HG03280 (cell line): ENCODE data around the gene CDH12.
"Not testable (repeated sequence)": the region's sequence is repeated elsewhere in the genome, so short reads cannot be mapped to it uniquely, and the experiment has no call there.

Source experiments
- ATAC-seq: cut with Tn5 transposase; IDR thresholded peaks from one replicate; pipeline ENCODE4 v1.9.1; 2021; ENCODE audit warnings: mild to moderate bottlenecking, moderate library complexity; ENCODE audit not compliant: unreplicated experiment

CDH12 gene

DNA sequence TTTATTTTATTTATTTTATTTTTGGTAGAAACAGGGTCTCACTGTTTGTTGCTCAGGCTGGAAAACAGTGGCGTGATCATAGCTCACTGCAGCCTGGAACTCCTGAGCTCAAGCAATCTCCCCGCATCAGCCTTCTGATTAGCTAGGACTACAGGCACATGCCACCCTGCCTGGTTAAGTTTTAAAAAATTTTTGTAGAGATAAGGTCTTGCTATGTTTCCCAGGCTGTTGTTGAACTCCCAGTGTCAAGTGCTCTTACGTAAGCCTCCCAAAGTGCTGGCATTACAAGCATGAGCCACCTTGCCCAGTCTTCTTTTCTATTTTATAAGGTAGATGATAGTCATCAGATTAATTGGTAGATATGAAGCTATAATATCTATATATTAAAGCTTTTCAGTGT, 382.7 kb downstream of the CDH12 start:
- ATAC-seq, result no peak

DNA sequence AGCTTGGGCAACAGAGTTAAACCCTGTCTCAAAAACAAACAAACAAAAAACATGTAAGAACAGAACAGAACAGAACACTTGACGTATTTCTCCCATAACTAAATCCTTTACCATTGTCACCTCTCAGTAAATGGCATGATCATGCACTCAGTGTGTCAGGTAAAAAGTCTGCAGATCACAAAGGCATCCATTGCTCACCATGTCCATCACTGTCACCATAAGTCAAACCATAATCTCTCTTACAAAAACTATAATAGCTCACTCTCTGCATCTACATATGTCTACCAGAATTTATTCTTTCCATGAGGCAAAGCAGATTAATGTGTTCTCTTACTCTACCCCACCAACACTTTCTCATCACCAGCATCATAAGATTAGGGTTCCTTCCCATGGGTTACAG, 387.5 kb downstream of the CDH12 start:
- no peak for ATAC-seq

DNA sequence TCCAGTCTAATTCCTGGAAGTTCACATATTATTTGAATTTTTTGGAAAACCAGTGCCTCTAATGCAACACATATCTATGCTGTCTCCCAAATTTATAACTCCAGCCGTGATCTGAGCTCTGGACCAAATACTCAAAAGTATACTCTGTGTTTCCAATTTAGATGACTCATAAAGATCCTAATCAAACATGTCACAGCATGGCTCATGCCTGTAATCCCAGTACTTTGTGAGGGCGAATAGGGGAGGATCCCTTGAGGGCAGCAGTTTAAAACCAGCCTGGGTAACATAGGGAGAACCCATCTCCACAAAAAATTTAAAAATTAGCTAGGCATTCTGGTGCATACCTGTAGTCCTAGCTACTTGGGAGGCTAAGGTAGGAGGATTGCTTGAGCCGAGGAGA, 388.0 kb downstream of the CDH12 start:
- no peak for ATAC-seq

DNA sequence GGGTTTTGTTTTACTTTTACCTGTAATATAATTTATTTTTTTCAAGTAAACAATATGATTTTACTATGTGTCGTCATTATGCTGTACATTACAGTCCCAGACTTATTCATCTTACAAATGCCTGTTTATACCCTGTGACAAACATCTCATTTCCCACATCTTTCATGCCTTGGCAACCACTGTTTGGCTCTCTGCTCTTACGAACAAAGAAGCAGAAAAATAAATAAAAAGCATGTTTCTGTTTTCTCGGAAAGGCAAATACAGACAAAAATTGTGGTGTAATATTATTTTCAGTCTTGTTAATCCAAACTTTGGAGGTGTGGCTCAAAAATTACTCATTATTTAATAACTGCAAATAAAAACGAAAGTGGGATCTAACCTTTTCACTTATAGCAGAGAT, 393.0 kb downstream of the CDH12 start:
- ATAC-seq, result no peak

- ATAC-seq, result no peak
Observed at GRCh38 chr5:22432905-22433304, 420.2 kb downstream of the CDH12 start.

DNA sequence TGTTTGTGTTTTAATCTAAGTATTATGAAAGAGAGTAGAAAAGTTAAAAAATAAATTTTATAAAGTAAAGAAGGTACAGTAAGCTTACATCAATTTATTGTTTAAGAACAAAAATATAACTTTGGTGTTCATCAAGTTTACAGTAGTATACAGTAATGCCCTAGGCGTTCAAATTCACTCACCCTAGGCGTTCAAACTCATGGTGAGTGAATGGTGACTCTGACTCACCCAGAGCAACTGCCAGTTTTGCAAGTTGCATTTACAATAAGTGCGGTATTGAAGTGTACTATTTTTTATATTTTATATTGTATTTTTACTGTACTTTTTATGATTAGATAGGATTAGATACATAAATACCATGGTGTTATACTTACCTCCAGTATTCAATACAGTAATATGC, 421.3 kb downstream of the CDH12 start:
- ATAC-seq, result no peak

- ATAC-seq, result no peak
Observed at GRCh38 chr5:22431406-22431805, 421.7 kb downstream of the CDH12 start.

DNA sequence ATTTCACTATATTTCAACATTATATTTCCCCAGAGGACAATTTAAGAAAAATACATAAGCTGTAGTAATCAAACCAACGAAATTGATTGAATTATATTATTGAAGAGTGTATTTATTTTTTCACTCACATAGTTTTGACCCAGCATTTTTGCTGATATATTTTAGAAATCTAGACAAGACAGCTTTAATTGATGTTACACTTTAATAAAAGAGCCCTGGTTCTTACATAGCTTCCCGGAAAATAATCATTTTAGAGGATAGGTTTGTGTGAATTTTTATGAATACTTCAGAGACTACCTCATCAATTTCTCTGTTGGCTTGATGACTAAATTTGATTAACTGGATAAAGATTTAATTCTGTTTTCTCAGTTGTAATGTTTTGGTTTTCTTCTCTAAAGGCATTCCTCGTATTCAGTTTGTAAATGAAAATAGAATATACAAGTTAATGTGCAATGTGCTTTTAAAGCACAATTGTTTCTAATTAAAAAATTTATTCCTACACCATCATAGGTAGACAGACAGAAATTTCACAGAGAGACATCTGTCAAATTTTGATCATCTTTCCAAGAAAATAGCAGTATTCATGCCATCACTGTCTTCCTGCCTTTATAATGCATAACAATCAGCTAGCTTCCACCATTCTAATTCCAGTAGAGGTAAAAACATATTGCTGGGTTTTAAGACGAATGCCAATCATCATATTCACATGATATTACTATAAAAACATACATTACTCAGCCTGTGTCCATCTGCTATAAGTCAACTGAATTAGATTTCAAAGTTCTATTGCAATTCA, 441.4 kb downstream of the CDH12 start:
- ATAC-seq, result no peak

- ATAC-seq, result no peak
Observed at GRCh38 chr5:22391956-22392355, 461.2 kb downstream of the CDH12 start.

DNA sequence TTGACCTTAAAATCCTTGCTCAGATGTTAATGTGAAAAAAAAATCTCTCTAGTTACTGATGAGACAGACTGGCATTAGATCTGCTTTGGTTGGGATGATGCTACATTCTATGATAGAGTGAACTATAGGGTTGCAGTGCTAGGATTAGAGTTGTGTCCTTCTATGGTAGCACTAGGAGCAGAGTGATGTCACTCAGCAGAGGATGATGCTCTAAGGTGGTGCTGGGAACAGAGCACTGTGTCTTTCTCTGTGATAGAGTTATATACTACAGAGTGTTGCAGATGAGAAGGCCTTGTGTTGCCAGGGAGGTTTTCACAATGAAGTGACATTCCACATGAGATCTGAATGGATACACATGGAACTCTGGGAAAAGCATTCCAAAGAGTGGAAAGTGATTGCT, 462.3 kb downstream of the CDH12 start:
- no peak for ATAC-seq

DNA sequence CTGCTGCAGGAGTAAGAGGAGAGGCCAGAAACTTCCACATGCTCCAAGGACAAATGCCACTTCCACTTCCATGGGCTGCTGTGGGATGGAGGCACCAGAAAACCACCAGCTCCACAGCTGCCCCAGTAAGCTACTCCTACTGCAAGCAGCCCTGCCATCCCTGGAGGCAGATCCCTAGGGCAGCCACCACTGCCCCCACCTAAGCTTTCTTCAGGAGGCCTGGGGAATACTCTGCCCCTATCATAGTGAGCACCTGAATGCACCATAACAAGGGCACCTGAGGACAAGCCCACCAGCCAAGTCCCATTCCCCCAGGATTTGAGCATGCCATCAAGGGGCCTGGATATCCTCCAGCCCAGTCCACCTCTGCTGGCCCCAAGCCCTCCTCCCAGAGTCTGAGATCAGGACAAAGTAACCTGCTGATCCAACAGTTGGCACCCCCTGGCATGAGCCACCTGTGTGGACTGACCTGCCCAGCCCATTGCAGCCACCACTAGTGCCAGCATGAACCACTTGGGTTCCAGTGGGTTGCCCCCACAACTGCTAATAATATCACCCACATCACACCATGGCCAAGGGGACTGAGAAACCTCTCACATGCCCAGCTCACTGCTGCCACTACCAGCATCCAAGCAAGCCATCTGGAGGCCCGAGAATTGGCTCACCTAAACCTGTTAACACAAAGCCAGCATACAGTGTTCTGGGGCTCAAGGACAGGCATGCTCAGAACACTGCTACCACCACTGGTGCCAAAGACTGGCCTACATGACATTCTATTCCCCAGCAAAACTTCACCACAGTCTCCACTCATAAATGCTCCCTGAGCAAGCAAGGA, 480.1 kb downstream of the CDH12 start:
- no peak for ATAC-seq

DNA sequence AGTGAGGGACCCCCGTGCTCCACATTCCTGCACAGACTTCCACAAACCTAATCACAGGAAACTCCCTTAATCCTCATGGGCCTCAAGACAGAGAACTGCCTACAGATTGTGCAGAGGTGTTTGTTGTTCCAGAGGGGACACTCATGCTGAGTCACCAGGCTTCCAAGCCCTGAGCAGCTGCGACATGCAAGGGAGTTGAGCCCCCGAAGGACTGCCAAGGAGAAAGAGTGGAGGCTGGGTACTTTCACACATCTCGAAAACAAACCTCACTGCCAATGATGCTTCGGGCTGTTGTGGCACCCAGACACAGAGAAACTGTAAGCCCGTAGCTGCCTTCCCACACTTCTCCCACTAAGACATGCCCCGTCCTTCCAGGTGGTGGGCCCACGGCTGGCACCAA, 480.8 kb downstream of the CDH12 start:
- ATAC-seq, result no peak

DNA sequence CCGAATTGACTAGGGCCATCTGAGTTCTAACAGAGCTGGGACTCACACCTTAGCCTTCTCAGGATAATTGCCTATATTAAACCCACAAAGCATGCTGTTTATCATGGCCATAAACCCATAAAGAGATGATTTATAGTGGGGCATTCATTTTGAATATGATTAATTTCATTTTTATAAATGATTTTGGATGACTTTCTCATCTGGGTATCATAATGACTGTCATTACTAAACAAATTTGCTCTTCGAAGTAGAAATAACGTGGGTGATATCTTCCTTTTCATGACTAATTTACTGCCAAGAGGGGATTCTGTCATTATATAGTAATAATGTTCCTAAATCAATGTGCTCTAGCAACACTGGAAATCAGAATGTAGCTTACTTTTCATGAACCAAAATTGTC, 498.2 kb downstream of the CDH12 start:
- no peak for ATAC-seq

DNA sequence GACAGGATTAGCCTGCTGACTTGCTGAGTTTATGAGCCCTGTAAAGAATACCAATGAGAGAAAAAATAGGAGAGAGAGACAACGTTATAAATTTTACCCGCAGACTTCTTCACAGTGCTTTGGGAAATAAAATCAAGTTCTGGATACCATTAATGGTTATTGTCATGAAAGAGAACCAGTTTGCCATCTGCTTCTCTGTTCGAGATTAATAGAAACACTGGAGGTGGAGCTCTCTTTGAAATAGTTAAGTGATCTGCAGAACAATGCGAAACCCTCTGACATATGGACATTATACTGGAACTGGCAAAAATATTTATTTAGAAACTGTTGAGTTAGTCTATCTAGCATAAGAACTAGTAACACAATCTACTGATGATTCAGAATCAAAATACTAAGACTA, 500.7 kb downstream of the CDH12 start:
- no peak for ATAC-seq

GRCh38 chr5:22351178-22351577, 502.0 kb downstream of the CDH12 start:
- no peak for ATAC-seq

- no peak for ATAC-seq
Observed at GRCh38 chr5:22348027-22348426, 505.1 kb downstream of the CDH12 start.

DNA sequence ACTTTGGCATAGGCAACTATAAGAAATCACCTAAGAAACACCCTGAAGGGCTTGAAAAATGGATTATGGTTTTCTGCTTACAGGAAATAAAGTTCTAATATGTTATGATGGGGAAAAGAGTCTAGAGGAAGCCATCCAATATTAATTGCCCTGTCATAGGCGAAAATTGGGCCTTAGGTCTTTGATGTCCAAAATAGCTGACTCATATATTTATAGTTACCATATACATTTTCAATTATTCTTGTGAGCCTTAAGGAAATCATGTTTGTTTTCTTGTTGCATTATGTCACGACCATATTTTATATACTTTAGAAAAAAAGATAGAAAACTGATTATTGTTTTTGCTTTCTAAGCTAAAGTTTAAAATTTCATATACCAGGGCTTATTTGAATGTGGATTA, 509.1 kb downstream of the CDH12 start:
- no peak for ATAC-seq

- no peak for ATAC-seq
Observed at GRCh38 chr5:22341406-22341805, 511.7 kb downstream of the CDH12 start.

- not testable (repeated sequence) for ATAC-seq
Observed at GRCh38 chr5:22332949-22333348, 520.2 kb downstream of the CDH12 start.

- ATAC-seq, result no peak
Observed at GRCh38 chr5:22329683-22330082, 523.5 kb downstream of the CDH12 start.

DNA sequence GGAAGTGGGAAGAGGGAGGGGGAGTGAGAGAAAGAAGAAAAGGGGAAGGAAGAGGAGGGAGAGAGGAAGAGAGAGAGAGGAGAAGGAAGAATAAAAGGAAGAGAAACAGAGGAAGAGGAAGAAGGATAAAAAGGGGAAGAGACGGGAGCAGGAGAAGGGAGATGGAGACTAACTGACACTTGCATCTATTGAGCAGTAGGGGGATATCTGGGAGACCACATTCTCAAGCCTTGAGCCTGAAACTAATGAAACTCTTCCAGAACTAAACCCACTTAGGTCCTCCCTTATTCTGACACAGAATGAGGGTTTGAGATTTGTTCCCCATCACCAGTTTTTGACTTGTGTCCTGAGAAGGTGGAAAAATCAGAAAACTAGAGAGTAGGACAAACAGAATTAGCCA, 533.3 kb downstream of the CDH12 start:
- ATAC-seq, result no peak

DNA sequence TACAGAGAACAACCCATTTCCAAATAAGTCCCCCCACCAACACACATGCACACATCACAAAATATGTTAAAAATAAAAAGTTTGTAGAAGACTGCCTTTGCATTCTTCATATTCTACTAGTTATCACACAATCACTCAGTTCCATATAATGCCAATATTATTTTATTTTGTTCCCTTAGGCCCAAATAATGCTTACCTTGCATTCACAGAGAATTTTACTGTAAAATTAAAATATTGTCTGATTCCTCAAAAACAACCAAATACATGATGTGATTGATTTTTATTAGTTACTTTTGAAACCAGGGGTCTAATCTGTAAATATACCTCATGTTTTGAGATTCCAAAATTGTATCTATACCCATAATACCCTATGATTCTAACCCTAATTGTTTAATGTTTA, 536.9 kb downstream of the CDH12 start:
- no peak for ATAC-seq
